Fibroblast of lung (primary cell): ENCODE measurements around the gene FAM53B. TPM values are rescaled to one million over a fixed set of nuclear protein-coding genes. Genes with fewer than 3 reads are reported as not detected.

ENCODE experiments used
- DNase-seq, 2 donors: peaks; one replicate each; pipeline versions ENCODE4 v3.0.0 to v3.0.0-alpha.2; 2010; ENCODE audit warnings: low read depth in 2 of 2
- H2AFZ ChIP-seq: 2 replicates; pipeline ENCODE4 v1.5.1; 2012; ENCODE audit warnings: low read length, control low read depth, inconsistent platforms
- H3K27ac ChIP-seq: 2 replicates; pipeline ENCODE4 v1.5.1; 2011; ENCODE audit warnings: low read length, control low read depth; ENCODE audit not compliant: insufficient read depth
- H3K27me3 ChIP-seq: 2 replicates; pipeline ENCODE4 v1.5.1; 2011; ENCODE audit warnings: mild to moderate bottlenecking, low read length; ENCODE audit not compliant: control insufficient read depth, insufficient read depth
- H3K36me3 ChIP-seq: 2 replicates; pipeline ENCODE4 v1.5.1; 2011; ENCODE audit warnings: low read length; ENCODE audit not compliant: control insufficient read depth, insufficient read depth
- H3K4me1 ChIP-seq: 2 replicates; pipeline ENCODE4 v1.5.1; 2011; ENCODE audit warnings: low read length; ENCODE audit not compliant: control insufficient read depth, insufficient read depth; ENCODE audit errors: extremely low read depth
- H3K4me2 ChIP-seq: 2 replicates; pipeline ENCODE4 v1.5.1; 2011; ENCODE audit warnings: low read length, control low read depth; ENCODE audit not compliant: insufficient read depth; ENCODE audit errors: extremely low read depth
- H3K4me3 ChIP-seq, 4 experiments: fragments of 200-600 bp in 1 of 4; sonication (generic) in 1 of 4; replicated peaks in 1 of 4; 2 replicates each; pipeline ENCODE4 v1.5.1; 2011 to 2016; ENCODE audit warnings: low read length in 4 of 4, low read depth in 3 of 4, mild to moderate bottlenecking in 3 of 4, control low read depth in 2 of 4, inconsistent platforms in 1 of 4, mixed read lengths in 1 of 4; ENCODE audit not compliant: insufficient read depth in 1 of 4; ENCODE audit errors: control extremely low read depth in 1 of 4
- H3K79me2 ChIP-seq: 2 replicates; pipeline ENCODE4 v1.5.1; 2012; ENCODE audit warnings: mild to moderate bottlenecking, low read length, inconsistent platforms; ENCODE audit not compliant: control insufficient read depth, insufficient read depth
- H3K9ac ChIP-seq: 2 replicates; pipeline ENCODE4 v1.5.1; 2011; ENCODE audit warnings: mild to moderate bottlenecking, low read length, control low read depth; ENCODE audit not compliant: insufficient read depth
- H3K9me3 ChIP-seq: 2 replicates; pipeline ENCODE4 v1.5.1; 2012; ENCODE audit warnings: low read depth, low read length; ENCODE audit not compliant: control insufficient read depth, insufficient read depth
- H4K20me1 ChIP-seq: 2 replicates; pipeline ENCODE4 v1.5.1; 2011; ENCODE audit warnings: low read length; ENCODE audit not compliant: control insufficient read depth, insufficient read depth; ENCODE audit errors: extremely low read depth
- CTCF ChIP-seq, 2 donors: IDR thresholded peaks in 1 of 2; conservative IDR thresholded peaks in 1 of 2; 1 replicate in 1 of 2; 2 replicates in 1 of 2; pipeline ENCODE4 v1.5.1; 2011 to 2012; ENCODE audit warnings: low read length in 2 of 2, control low read depth in 1 of 2, inconsistent platforms in 1 of 2, low read depth in 1 of 2, mild to moderate bottlenecking in 1 of 2
- EZH2 ChIP-seq: IDR thresholded peaks from 2 replicates; pipeline ENCODE4 v1.5.1; 2012; ENCODE audit warnings: low read length, control low read depth, mild to moderate bottlenecking; ENCODE audit errors: missing control alignments
- polyA plus RNA-seq, 2 donors: library from polyadenylated mRNA; depleted of rRNA in 1 of 2; stranded (reverse) in 1 of 2; unstranded in 1 of 2; fragments of >200 nt; gene quantifications; 2 replicates each; pipeline ENCODE4 v1.2.1, GENCODE V29; 2011 to 2012; ENCODE audit warnings: missing spikeins in 1 of 2
- total RNA-seq: library from RNA; depleted of rRNA; stranded (reverse); fragments of >200 nt; gene quantifications from 2 replicates; pipeline ENCODE4 v1.2.1, GENCODE V29; 2014

The FAM53B gene
- total and polyA plus RNA-seq, 2 donors (not counting 1 experiment from before 2014, with no cell fraction given): 2.2 to 11.7 TPM

- no peak for DNase-seq
- Histone ChIP-seq H3K36me3 (no peaks in the 10 kb centered on the region), H3K9me3 (no peaks in the 10 kb centered on the region), H3K79me2 (no peaks in the 10 kb centered on the region), H3K27me3 (no peaks in the 10 kb centered on the region), H3K27ac (no peak overlapping the region), H2AFZ (no peak overlapping the region), H3K4me1 (no peaks in the 10 kb centered on the region), H3K4me2 (no peak overlapping the region), H3K4me3 (no peak overlapping the region), H4K20me1 (no peaks in the 10 kb centered on the region), H3K9ac (no peak overlapping the region)
- no peak for TF ChIP-seq EZH2
- no peak for TF ChIP-seq CTCF (conservative IDR thresholded peaks at IDR 0.05 in 1 of 2, IDR thresholded peaks at IDR 0.05 in 1 of 2; ENCODE audit: low read depth in 1 of 2, low read length in 2 of 2)
Observed at GRCh38 chr10:124578231-124579010, 165.8 kb downstream of the FAM53B start.

- H3K36me3 ChIP-seq: no peaks in the 10 kb centered on the region
- no peak overlapping the region for H3K9ac ChIP-seq
- H3K79me2 ChIP-seq: no peaks in the 10 kb centered on the region
- H3K9me3 ChIP-seq: no peaks in the 10 kb centered on the region
- no peak overlapping the region for H3K4me2 ChIP-seq
- no peaks in the 10 kb centered on the region for H4K20me1 ChIP-seq
- H3K4me1 ChIP-seq: no peaks in the 10 kb centered on the region
- no peak for DNase-seq
- no peak for TF ChIP-seq CTCF (conservative IDR thresholded peaks at IDR 0.05 in 1 of 2, IDR thresholded peaks at IDR 0.05 in 1 of 2; ENCODE audit: low read depth in 1 of 2, low read length in 2 of 2)
- no peak overlapping the region for H3K27ac ChIP-seq
- no peak overlapping the region for H2AFZ ChIP-seq
- H3K27me3 ChIP-seq: no peaks in the 10 kb centered on the region
- H3K4me3 ChIP-seq: no peak overlapping the region
Observed at GRCh38 chr10:124577651-124578050, 166.5 kb downstream of the FAM53B start.

GRCh38 chr10:124576526-124577420 is 167.4 kb downstream of the FAM53B start:
- Histone ChIP-seq H3K27me3 (no peaks in the 10 kb centered on the region), H3K36me3 (no peaks in the 10 kb centered on the region), H3K4me1 (no peaks in the 10 kb centered on the region), H3K9me3 (no peaks in the 10 kb centered on the region), H3K27ac (no peak overlapping the region), H4K20me1 (no peaks in the 10 kb centered on the region), H2AFZ (no peak overlapping the region), H3K4me3 (no peak overlapping the region), H3K9ac (no peak overlapping the region), H3K79me2 (no peaks in the 10 kb centered on the region), H3K4me2 (no peak overlapping the region)
- DNase-seq: no peak
- TF ChIP-seq EZH2: no peak
- TF ChIP-seq CTCF (conservative IDR thresholded peaks at IDR 0.05 in 1 of 2, IDR thresholded peaks at IDR 0.05 in 1 of 2; ENCODE audit: low read depth in 1 of 2, low read length in 2 of 2): no peak
